ENCODE measurements around the gene KIF3A.

The KIF3A gene

GRCh38 chr5:132770476-132771159, 33.3 kb upstream of the KIF3A start:
- no peak for DNase-seq

- DNase-seq = no peak
Measured at GRCh38 chr5:132768485-132768868, 31.1 kb upstream of the KIF3A start.

- DNase-seq = no peak
Measured at GRCh38 chr5:132767150-132767549, 29.8 kb upstream of the KIF3A start.

GRCh38 chr5:132766806-132767055, 29.4 kb upstream of the KIF3A start:
- no peak for DNase-seq

GRCh38 chr5:132766020-132766805, 28.9 kb upstream of the KIF3A start:
- no peak for DNase-seq

- no peak for DNase-seq
Measured at GRCh38 chr5:132765311-132766019, 28.1 kb upstream of the KIF3A start.

GRCh38 chr5:132764671-132765238, 27.4 kb upstream of the KIF3A start:
- DNase-seq = no peak

- no peak for DNase-seq
Measured at GRCh38 chr5:132764051-132764450, 26.7 kb upstream of the KIF3A start.

GRCh38 chr5:132763181-132764036, 26.1 kb upstream of the KIF3A start:
- DNase-seq = no peak

- no peak for DNase-seq
Measured at GRCh38 chr5:132762246-132763000, 25.1 kb upstream of the KIF3A start.

- no peak for DNase-seq
Measured at GRCh38 chr5:132761321-132762240, 24.2 kb upstream of the KIF3A start.

GRCh38 chr5:132760601-132761317, 23.4 kb upstream of the KIF3A start:
- DNase-seq = no peak

GRCh38 chr5:132760049-132760420, 22.7 kb upstream of the KIF3A start:
- DNase-seq = no peak

- DNase-seq = no peak
Measured at GRCh38 chr5:132759114-132760048, 22.0 kb upstream of the KIF3A start.

- DNase-seq = no peak
Measured at GRCh38 chr5:132758451-132758850, 21.1 kb upstream of the KIF3A start.

- DNase-seq = no peak
Measured at GRCh38 chr5:132756542-132756941, 19.2 kb upstream of the KIF3A start.

- DNase-seq = no peak
Measured at GRCh38 chr5:132754947-132755346, 17.6 kb upstream of the KIF3A start.

GRCh38 chr5:132754111-132754510, 16.8 kb upstream of the KIF3A start:
- DNase-seq = no peak
